CD4-positive, alpha-beta T cell treated with Interleukin-15 for 1 hour (primary cell): ENCODE data around the gene BDNF.
"Not testable (repeated sequence)": the region's sequence is repeated elsewhere in the genome, so short reads cannot be mapped to it uniquely, and the experiment has no call there.

ENCODE experiments used
- DNase-seq: peaks from one replicate; pipeline ENCODE4 v3.0.0-alpha.2; 2020

The BDNF gene

GRCh38 chr11:27663326-27663725 lies 36.9 kb downstream of the BDNF start:
- DNase-seq: no peak

- DNase-seq: no peak
Measured at GRCh38 chr11:27660171-27660570, 40.1 kb downstream of the BDNF start.

- DNase-seq: no peak
Measured at GRCh38 chr11:27658535-27659236, 41.6 kb downstream of the BDNF start.

GRCh38 chr11:27656806-27657483 lies 43.3 kb downstream of the BDNF start:
- DNase-seq: no peak

GRCh38 chr11:27656320-27656719 lies 43.9 kb downstream of the BDNF start:
- no peak for DNase-seq

- DNase-seq: no peak
Measured at GRCh38 chr11:27653990-27654758, 46.1 kb downstream of the BDNF start.

GRCh38 chr11:27651711-27652110 lies 48.5 kb downstream of the BDNF start:
- DNase-seq: no peak

- DNase-seq: no peak
Measured at GRCh38 chr11:27650988-27651387, 49.3 kb downstream of the BDNF start.

GRCh38 chr11:27649800-27650199 lies 50.5 kb downstream of the BDNF start:
- DNase-seq: no peak

GRCh38 chr11:27648840-27649239 lies 51.4 kb downstream of the BDNF start:
- DNase-seq: no peak

- no peak for DNase-seq
Measured at GRCh38 chr11:27646051-27646818, 54.0 kb downstream of the BDNF start.

GRCh38 chr11:27642954-27643353 lies 57.3 kb downstream of the BDNF start:
- DNase-seq: no peak

- no peak for DNase-seq
Measured at GRCh38 chr11:27640954-27641353, 59.3 kb downstream of the BDNF start.

- DNase-seq: no peak
Measured at GRCh38 chr11:27635567-27636037, 64.7 kb downstream of the BDNF start.

- DNase-seq: not testable (repeated sequence)
Measured at GRCh38 chr11:27634776-27635175, 65.5 kb downstream of the BDNF start.

- not testable (repeated sequence) for DNase-seq
Measured at GRCh38 chr11:27634282-27634681, 66.0 kb downstream of the BDNF start.

- not testable (repeated sequence) for DNase-seq
Measured at GRCh38 chr11:27629023-27629422, 71.2 kb downstream of the BDNF start.

- no peak for DNase-seq
Measured at GRCh38 chr11:27627979-27628378, 72.3 kb downstream of the BDNF start.

GRCh38 chr11:27626938-27627586 lies 73.2 kb downstream of the BDNF start:
- no peak for DNase-seq

- no peak for DNase-seq
Measured at GRCh38 chr11:27626269-27626937, 73.9 kb downstream of the BDNF start.

- no peak for DNase-seq
Measured at GRCh38 chr11:27625347-27625912, 74.8 kb downstream of the BDNF start.
